Small intestine (tissue), 7 donors: ENCODE measurements around the gene ZSWIM4. TPM values are rescaled to one million over a fixed set of nuclear protein-coding genes. Genes with fewer than 3 reads are reported as not detected.
"Not testable (repeated sequence)": the region's sequence is repeated elsewhere in the genome, so short reads cannot be mapped to it uniquely, and the experiment has no call there.

Source experiments
- DNase-seq, 2 donors: peaks; one replicate each; pipeline versions ENCODE4 v3.0.0 to v3.0.0-alpha.2; 2013
- FAIRE-seq: peaks from 2 replicates; lab custom pipeline; 2012; peaks lifted over from hg19 to GRCh38; lab: Jason Lieb, UNC
- H3K27ac ChIP-seq, 3 donors: one replicate each; pipeline ENCODE4 v1.5.1; 2013; ENCODE audit warnings: low read length in 2 of 3, mild to moderate bottlenecking in 2 of 3, control low read depth in 1 of 3, inconsistent platforms in 1 of 3, low read depth in 1 of 3, moderate library complexity in 1 of 3
- H3K27me3 ChIP-seq, 3 donors: one replicate each; pipeline ENCODE4 v1.6.1; 2013; ENCODE audit warnings: low read length in 3 of 3, inconsistent platforms in 1 of 3; ENCODE audit not compliant: control insufficient read depth in 3 of 3, insufficient read depth in 3 of 3
- H3K36me3 ChIP-seq, 3 donors: one replicate each; pipeline ENCODE4 v1.6.1; 2013; ENCODE audit warnings: low read length in 3 of 3, inconsistent platforms in 1 of 3, low read depth in 1 of 3, mild to moderate bottlenecking in 1 of 3, moderate library complexity in 1 of 3; ENCODE audit not compliant: control insufficient read depth in 3 of 3, insufficient read depth in 2 of 3
- H3K4me1 ChIP-seq, 3 donors: one replicate each; pipeline ENCODE4 v1.6.1; 2013; ENCODE audit warnings: low read length in 2 of 3, inconsistent platforms in 1 of 3, low read depth in 1 of 3, mild to moderate bottlenecking in 1 of 3, moderate library complexity in 1 of 3; ENCODE audit not compliant: control insufficient read depth in 3 of 3, insufficient read depth in 2 of 3
- H3K4me3 ChIP-seq, 3 donors: one replicate each; pipeline ENCODE4 v1.5.1; 2013; ENCODE audit warnings: low read length in 3 of 3, control low read depth in 1 of 3, inconsistent platforms in 1 of 3, low read depth in 1 of 3, mild to moderate bottlenecking in 1 of 3, moderate library complexity in 1 of 3
- H3K9me3 ChIP-seq, 2 donors: one replicate each; pipeline ENCODE4 v1.6.1; 2013; ENCODE audit warnings: low read depth in 1 of 2, low read length in 1 of 2; ENCODE audit not compliant: control insufficient read depth in 2 of 2, insufficient read depth in 1 of 2
- WGBS, 3 donors: extraction: QIAGEN DNeasy Blood & Tissue Kit; methylation state at CpG; one replicate each; pipeline ENCODE4 v1.1.7; 2013; 5-methylcytosine and 5-hydroxymethylcytosine counted together
- polyA plus RNA-seq, 4 donors: library from polyadenylated mRNA; stranded (reverse) in 3 of 4; unstranded in 1 of 4; fragments of 200-250 nt in 3 of 4; fragments of 120-200 nt in 1 of 4; gene quantifications; one replicate each; pipeline versions ENCODE4 v1.2.1 to v1.2.3, GENCODE V29; 2013
- donor health status: healthy with polysubstance abuse.
- donor health status: control.
- donor health status: control.
- donor health status: Bipolar disorder and iron deficiency.
- donor health status: healthy.

The ZSWIM4 gene
- polyA plus RNA-seq, 4 donors = 0.45 to 4.0 (median 1.8) TPM

DNA sequence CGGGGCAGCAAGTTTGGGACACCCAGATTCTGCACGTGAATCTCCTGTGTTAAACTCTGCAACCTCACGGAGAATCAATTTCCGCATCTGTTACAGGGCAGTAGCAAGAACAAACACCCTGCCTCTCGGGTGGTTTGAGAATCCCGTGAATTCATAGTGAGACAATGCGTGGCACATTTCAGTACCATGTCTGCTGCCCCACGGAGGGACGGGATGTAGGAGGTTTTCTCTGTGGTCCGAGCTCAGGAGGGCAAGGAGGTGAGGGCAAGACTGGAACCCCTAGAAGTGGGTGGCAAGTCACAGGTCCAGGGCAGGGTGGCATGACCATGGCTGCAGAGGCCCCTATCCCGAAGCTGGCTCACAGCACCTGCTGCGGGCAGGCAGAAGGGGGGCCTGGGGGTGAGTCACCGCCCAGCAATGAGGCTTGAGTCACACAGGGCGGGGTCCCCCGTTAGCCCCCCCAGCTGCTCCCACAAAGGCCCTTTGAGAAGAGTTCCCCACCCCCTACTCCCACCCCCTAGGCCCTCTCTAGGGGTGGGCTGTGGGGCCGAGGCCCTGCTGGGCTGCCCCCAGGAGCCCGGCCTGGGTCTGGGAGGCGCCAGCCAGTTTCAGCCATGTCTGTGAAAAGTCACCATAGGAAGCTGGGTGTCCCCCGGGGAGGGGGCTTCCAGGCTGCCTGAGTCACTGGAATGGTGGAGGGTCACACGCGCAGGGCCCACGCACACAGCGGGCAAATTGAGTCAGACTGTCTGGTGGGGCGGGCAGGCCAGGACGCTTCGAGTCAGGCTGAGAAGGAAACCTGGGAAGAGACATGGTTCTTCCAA lies 55.9 kb downstream of the ZSWIM4 start:
- Histone ChIP-seq H3K27me3 (no peaks in the 10 kb centered on the region), H3K36me3 (no peaks in the 10 kb centered on the region), H3K27ac (peak overlapping the region; percentile 35 to 97 (median 92)), H3K9me3 (peaks cover 0 to 3% of the 10 kb centered on the region in 2 donors), H3K4me1 (peaks cover 5 to 46% (median 6%) of the 10 kb centered on the region in 3 donors), H3K4me3 (peak overlapping the region in 2 of 3 donors; percentile 24 to 33)
- FAIRE-seq (no peak), DNase-seq (peak; percentile 83 to 95)
- 27 to 40% (median 40%) methylated on average over 23 to 26 of the region's 26 CpGs for WGBS, 3 donors

DNA sequence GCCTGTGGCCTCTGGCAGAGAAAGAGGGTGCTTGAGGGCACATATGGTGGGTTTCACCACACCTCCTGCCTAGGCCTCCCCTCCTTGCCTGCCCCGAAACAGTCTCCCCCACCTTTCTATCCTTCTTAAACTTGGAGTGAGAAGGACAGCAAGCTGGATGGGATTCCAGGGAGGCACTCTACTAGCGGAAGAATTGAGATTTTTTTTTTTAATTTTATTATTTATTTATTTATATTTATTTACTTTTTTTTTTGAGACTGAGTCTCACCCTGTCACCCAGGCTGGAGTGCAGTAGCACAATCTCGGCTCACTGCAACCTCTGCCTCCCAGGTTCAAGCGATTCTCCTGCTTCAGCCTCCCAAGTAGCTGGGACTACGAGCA lies 56.5 kb downstream of the ZSWIM4 start:
- not testable (repeated sequence) for FAIRE-seq, H3K27me3 ChIP-seq, H3K9me3 ChIP-seq, H3K36me3 ChIP-seq, DNase-seq, H3K4me3 ChIP-seq
- Histone ChIP-seq H3K4me1 (peaks cover 5 to 44% (median 6%) of the 10 kb centered on the region in 3 donors), H3K27ac (peak overlapping the region; percentile 25 to 97 (median 92))
- whole genome bisulfite sequencing, 3 donors = 72 to 83% (median 82%) methylated on average over 5 of the region's 5 CpGs

DNA sequence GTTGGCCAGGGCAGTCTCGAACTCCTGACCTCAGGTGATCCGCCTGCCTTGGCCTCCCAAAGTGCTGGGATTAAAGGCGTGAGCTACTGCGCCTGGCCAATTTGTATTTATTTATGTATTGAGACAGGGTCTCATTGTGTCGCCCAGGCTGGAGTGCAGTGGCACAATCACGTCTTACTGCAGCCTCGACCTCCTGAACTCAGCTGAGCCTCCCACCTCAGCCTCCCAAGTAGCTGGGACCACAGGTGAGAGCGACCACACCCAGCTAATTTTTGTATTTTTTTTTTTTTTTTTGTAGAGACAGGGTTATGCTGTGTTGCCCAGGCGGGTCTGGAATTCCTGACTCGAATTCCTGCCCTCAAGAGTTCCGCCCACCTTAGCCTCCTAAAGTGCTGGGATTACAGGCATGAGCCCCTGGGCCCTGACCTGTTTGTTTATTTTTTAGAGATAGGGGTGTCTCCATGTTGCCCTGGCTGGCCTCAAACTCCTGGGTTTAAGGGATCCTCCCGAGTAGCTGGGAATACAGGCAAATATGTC lies 57.0 kb downstream of the ZSWIM4 start:
- H3K36me3 ChIP-seq, H3K9me3 ChIP-seq, DNase-seq, FAIRE-seq, H3K4me3 ChIP-seq, H3K27me3 ChIP-seq: not testable (repeated sequence)
- 77 to 86% (median 82%) methylated on average over 12 of the region's 12 CpGs for WGBS, 3 donors
- Histone ChIP-seq H3K27ac (peak overlapping the region in 2 of 3 donors; percentile 28 to 61), H3K4me1 (peaks cover 5 to 43% (median 6%) of the 10 kb centered on the region in 3 donors)

DNA sequence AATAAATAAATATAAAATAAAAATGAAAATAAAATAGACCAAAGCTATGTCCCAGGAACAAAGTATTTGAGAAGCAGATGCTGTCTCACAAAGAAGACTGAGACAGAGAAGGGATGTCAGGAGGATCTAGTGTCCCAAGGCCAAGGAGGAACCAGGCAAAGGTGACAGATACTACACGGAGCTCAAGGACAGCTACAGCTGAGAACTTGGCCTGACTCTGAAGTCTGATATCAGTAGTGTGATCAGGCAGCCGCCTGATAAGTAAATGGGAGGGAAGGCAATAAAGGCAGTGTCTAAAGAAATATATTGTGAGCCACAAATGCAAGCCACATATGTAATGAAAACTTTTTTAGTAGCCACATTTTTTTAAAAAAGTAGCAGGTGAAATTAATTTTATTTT lies 61.3 kb downstream of the ZSWIM4 start:
- 19 to 59% (median 24%) methylated on average over 2 of the region's 2 CpGs for WGBS, 3 donors
- DNase-seq (peak; percentile 59 to 81), FAIRE-seq (no peak)
- Histone ChIP-seq H3K27me3 (no peaks in the 10 kb centered on the region), H3K4me1 (peaks cover 0 to 17% (median 3%) of the 10 kb centered on the region in 3 donors), H3K9me3 (peaks cover 0 to 3% of the 10 kb centered on the region in 2 donors), H3K27ac (peak overlapping the region in 1 of 3 donors; percentile 66), H3K4me3 (no peak overlapping the region), H3K36me3 (no peaks in the 10 kb centered on the region)

DNA sequence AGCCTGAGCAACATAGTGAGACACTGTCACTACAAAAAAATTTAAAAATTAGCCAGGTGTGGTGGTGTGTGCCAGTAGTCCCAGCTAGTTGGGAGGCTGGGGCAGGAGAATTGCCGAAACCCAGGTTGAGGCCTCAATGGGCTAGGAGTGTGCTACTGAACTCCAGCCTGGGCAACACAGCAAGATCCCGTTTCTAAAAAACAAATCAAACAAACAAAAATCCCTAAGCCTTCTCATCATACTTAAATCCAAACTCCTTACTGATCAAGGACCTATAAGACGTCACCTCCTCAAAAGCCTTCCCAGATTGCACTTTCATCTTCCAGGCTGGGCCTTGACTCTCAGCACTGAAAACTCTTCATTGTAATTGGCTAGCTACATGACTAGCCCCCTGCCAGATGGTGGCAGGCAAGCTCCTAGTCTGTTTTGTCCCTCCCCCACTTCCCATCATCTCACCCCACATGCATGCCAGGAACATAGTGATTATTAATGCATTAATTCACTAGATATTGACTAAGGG lies 64.2 kb downstream of the ZSWIM4 start:
- no peak overlapping the region for H3K4me3 ChIP-seq
- H3K36me3 ChIP-seq = no peaks in the 10 kb centered on the region
- H3K4me1 ChIP-seq = peaks cover 0 to 25% (median 3%) of the 10 kb centered on the region in 3 donors
- 91 to 100% (median 94%) methylated on average over 3 of the region's 3 CpGs for WGBS, 3 donors
- H3K9me3 ChIP-seq = peaks cover 0 to under 1% of the 10 kb centered on the region in 2 donors
- FAIRE-seq (no peak), DNase-seq (no peak)
- peaks cover 0 to under 1% (median 0%) of the 10 kb centered on the region in 3 donors for H3K27me3 ChIP-seq
- no peak overlapping the region for H3K27ac ChIP-seq

DNA sequence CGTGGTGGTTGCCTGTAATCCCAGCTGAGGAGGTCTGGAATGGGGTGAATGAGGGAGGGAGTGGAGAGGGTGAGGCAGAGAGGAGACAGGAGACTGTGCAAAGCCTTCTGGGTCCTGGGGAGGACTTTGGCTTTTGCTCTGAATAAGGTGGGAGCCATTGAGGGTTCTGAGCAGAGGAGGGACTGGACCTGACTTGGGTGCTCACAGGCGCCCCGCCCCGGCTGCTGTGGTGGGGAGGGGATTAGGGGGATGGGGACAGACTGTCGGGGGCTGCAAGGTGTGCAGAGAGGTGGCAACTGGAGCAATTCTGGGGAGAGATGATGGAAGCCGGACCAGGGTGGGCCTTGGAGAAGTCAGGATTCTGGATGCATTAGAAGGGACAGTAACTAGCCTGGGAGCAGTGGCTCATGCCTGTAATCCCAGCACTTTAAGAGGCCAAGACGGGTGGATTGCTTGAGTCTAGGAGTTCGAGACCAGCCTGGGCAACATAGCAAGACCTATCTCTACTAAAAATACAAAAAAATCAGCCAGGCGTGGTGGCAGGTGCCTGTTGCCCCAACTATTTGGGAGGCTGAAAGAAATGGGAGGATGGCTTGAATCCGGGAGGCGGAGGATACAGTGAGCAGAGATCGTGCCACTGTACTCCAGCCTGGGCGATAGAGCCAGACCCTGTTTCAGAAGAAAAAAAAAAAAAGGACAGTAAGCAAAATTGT lies 65.6 kb downstream of the ZSWIM4 start:
- Histone ChIP-seq H3K27me3 (peaks cover 0 to 5% (median 0%) of the 10 kb centered on the region in 3 donors), H3K4me1 (peaks cover 0 to 28% (median 0%) of the 10 kb centered on the region in 3 donors), H3K36me3 (no peaks in the 10 kb centered on the region), H3K4me3 (no peak overlapping the region), H3K27ac (peak overlapping the region in 2 of 3 donors; percentile 82 to 99), H3K9me3 (no peaks in the 10 kb centered on the region)
- no peak for FAIRE-seq
- DNase-seq = peak in 1 of 2 donors; percentile 14
- WGBS, 3 donors = 75 to 84% (median 83%) methylated on average over 13 of the region's 13 CpGs

DNA sequence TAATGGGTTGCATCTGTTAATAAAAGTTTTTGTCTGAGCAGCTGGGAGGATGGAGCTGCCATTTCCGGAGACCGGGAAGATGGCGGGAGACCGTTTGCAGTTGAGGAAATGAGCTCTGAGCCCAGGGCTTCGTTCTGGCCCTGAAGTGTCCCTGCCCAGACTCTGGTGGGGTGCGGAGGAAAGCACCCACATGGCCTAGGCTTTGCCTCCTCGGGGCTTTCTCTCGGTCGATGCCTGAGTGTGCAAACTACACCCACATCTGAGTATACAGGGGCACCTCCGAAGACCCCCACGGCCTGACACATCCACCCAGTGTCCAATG lies 66.1 kb downstream of the ZSWIM4 start:
- no peak for DNase-seq
- H3K9me3 ChIP-seq = no peaks in the 10 kb centered on the region
- H3K27ac ChIP-seq = peak overlapping the region; percentile 62 to 99 (median 82)
- H3K4me3 ChIP-seq = peak overlapping the region in 2 of 3 donors; percentile 40 to 45
- H3K4me1 ChIP-seq = peaks cover 0 to 31% (median 0%) of the 10 kb centered on the region in 3 donors
- FAIRE-seq = no peak
- H3K27me3 ChIP-seq = peaks cover 0 to 9% (median under 1%) of the 10 kb centered on the region in 3 donors
- no peaks in the 10 kb centered on the region for H3K36me3 ChIP-seq
- 22 to 39% (median 32%) methylated on average over 6 to 11 of the region's 11 CpGs for WGBS, 3 donors
